ENCODE data around the gene CDH12.

- TF ChIP-seq POLR2A (IDR thresholded peaks at IDR 0.05; ENCODE audit: low read depth, low read length): no peak
- TF ChIP-seq POLR2AphosphoS5 (IDR thresholded peaks at IDR 0.05; ENCODE audit: low read depth, low read length): no peak
- TF ChIP-seq TAF1 (IDR thresholded peaks at IDR 0.05; ENCODE audit: low read depth, low read length): no peak
These were observed 303.1 kb downstream of the CDH12 start for GRCh38 chr5:22549876-22550671.

All from GM12891 (cell line).